ENCODE measurements around the gene TELO2. TPM values are rescaled to one million over a fixed set of nuclear protein-coding genes. Genes with fewer than 3 reads are reported as not detected.

The TELO2 gene
- total RNA-seq, 1 experiment from 2014 or later = 9.0 TPM

- no peak for DNase-seq (ENCODE audit: low read depth)
Measured at GRCh38 chr16:1553946-1554825, 61.0 kb downstream of the TELO2 start.

- no peak for DNase-seq (ENCODE audit: low read depth)
Measured at GRCh38 chr16:1554826-1555445, 61.8 kb downstream of the TELO2 start.

GRCh38 chr16:1556254-1556653, 63.1 kb downstream of the TELO2 start:
- no peak for DNase-seq (ENCODE audit: low read depth)

GRCh38 chr16:1557074-1557473, 63.9 kb downstream of the TELO2 start:
- DNase-seq (ENCODE audit: low read depth) = no peak

GRCh38 chr16:1557576-1557975, 64.4 kb downstream of the TELO2 start:
- no peak for DNase-seq (ENCODE audit: low read depth)

GRCh38 chr16:1559446-1559975, 66.4 kb downstream of the TELO2 start:
- no peak for DNase-seq (ENCODE audit: low read depth)

Other genes with a start within 250 kb of the TELO2 start
- not detected in 2 replicates for gene TPSD1, start 237.3 kb upstream of the TELO2 start, total RNA-seq (2014; rRNA removed; shearing (Covaris generic))
- gene UBE2I, start 183.7 kb upstream of the TELO2 start, total RNA-seq (2014; rRNA removed; shearing (Covaris generic)) = 50.4 and 53.6 TPM in 2 replicates
- 1.2 and 2.4 TPM in 2 replicates for gene BAIAP3, start 159.7 kb upstream of the TELO2 start, total RNA-seq (2014; rRNA removed; shearing (Covaris generic))
- 50.0 and 65.5 TPM in 2 replicates for gene TSR3, start 141.5 kb upstream of the TELO2 start, total RNA-seq (2014; rRNA removed; shearing (Covaris generic))
- 27.8 and 42.1 TPM in 2 replicates for gene GNPTG, start 141.4 kb upstream of the TELO2 start, total RNA-seq (2014; rRNA removed; shearing (Covaris generic))
- 4.8 and 8.8 TPM in 2 replicates for gene UNKL, start 78.7 kb upstream of the TELO2 start, total RNA-seq (2014; rRNA removed; shearing (Covaris generic))
- gene UQCC4, start 72.6 kb upstream of the TELO2 start, total RNA-seq (2014; rRNA removed; shearing (Covaris generic)) = 25.1 and 30.1 TPM in 2 replicates
- gene PERCC1, start 62.3 kb upstream of the TELO2 start, total RNA-seq (2014; rRNA removed; shearing (Covaris generic)) = not detected in 2 replicates
- not detected in 2 replicates for gene CCDC154, start 48.8 kb upstream of the TELO2 start, total RNA-seq (2014; rRNA removed; shearing (Covaris generic))
- 33.3 and 38.6 TPM in 2 replicates for gene CLCN7, start 18.3 kb upstream of the TELO2 start, total RNA-seq (2014; rRNA removed; shearing (Covaris generic))
- gene PTX4, start 4.4 kb upstream of the TELO2 start, total RNA-seq (2014; rRNA removed; shearing (Covaris generic)) = not detected in 2 replicates
- gene TMEM204, start 40.3 kb downstream of the TELO2 start, total RNA-seq (2014; rRNA removed; shearing (Covaris generic)) = not detected in 2 replicates
- gene IFT140, start 118.7 kb downstream of the TELO2 start, total RNA-seq (2014; rRNA removed; shearing (Covaris generic)) = 4.9 and 9.4 TPM in 2 replicates
- 3.2 and 4.7 TPM in 2 replicates for gene CRAMP1, start 119.0 kb downstream of the TELO2 start, total RNA-seq (2014; rRNA removed; shearing (Covaris generic))
- gene JPT2, start 184.9 kb downstream of the TELO2 start, total RNA-seq (2014; rRNA removed; shearing (Covaris generic)) = 140 and 148 TPM in 2 replicates
- gene MAPK8IP3, start 212.8 kb downstream of the TELO2 start, total RNA-seq (2014; rRNA removed; shearing (Covaris generic)) = 6.7 and 16.3 TPM in 2 replicates